Stimulated activated CD8-positive, alpha-beta memory T cell treated with anti-CD3 and anti-CD28 coated beads, Interleukin-12 subunit alpha, Interleukin-12 subunit beta, amount 100 ng/mL, for 24 hours (primary cell): ENCODE results near the gene CYTIP.
"Not testable (repeated sequence)": the region's sequence is repeated elsewhere in the genome, so short reads cannot be mapped to it uniquely, and the experiment has no call there.

Experiments used
- DNase-seq: peaks from one replicate; pipeline ENCODE4 v3.0.0-alpha.2; 2020; ENCODE audit errors: extremely low read depth

CYTIP gene

GRCh38 chr2:157368508-157368907 lies 75.4 kb downstream of the CYTIP start:
- DNase-seq, result not testable (repeated sequence)

GRCh38 chr2:157367704-157368103 lies 76.2 kb downstream of the CYTIP start:
- no peak for DNase-seq
